GM10847 (cell line): Measurements from ENCODE around the gene TOPAZ1.

Source experiments
- POLR2A ChIP-seq: IDR thresholded peaks from 2 replicates; pipeline ENCODE4 v1.6.1; 2011; ENCODE audit not compliant: insufficient read length; ENCODE audit errors: extremely low read depth

The TOPAZ1 gene

GRCh38 chr3:44338010-44338827 is 96.5 kb downstream of the TOPAZ1 start, which contains the start of gene TCAIM:
TCAIM (plus strand) TSS chr3:44338766; CDS start chr3:44354783, 16,017 bp downstream.
- TF ChIP-seq POLR2A: peak; percentile 87

- no peak for TF ChIP-seq POLR2A
These were observed 97.1 kb downstream of the TOPAZ1 start for GRCh38 chr3:44338828-44339127.

- TF ChIP-seq POLR2A: no peak
These were observed 97.7 kb downstream of the TOPAZ1 start for GRCh38 chr3:44339181-44340057.

- no peak for TF ChIP-seq POLR2A
These were observed 98.3 kb downstream of the TOPAZ1 start for GRCh38 chr3:44340058-44340395.

- no peak for TF ChIP-seq POLR2A
These were observed 100.6 kb downstream of the TOPAZ1 start for GRCh38 chr3:44342176-44342790.

DNA sequence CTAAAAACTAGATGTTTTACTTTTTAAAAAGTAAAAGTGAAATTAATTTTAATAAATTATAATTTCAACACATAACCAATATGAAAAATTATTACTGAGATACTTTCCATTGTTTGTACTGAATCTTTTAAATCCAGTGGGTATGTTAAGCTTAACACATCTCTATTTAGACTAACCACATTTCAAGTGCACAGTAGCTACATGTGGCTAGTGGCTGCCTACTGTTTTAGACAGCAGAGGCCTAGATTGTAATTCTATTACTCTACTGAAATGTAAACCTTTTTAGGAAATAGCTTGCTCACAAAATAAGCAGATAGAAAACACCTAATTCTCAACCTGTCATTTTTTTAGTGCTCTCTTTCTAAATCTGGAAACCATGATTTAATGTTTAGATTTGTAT is 101.7 kb downstream of the TOPAZ1 start:
- no peak for TF ChIP-seq POLR2A

DNA sequence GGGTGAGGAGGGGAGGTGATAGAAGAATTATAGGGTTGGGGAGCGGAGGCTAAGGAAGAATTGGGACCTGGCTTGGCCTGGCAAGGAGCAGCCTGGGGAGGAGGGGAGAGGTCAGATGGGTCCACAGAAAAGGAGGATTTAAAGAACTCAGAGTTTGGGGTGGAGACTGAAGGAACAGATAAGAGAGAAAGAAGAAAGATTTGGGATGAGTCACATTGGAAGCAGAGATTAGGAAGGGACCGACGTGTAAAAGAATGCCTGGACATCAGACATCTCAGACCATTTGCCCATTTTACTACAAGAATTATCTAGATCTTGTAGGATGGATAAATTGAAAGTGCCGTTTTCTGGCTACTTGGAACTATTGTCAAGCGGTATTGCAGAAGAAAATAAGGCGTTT is 107.3 kb downstream of the TOPAZ1 start:
- no peak for TF ChIP-seq POLR2A

GRCh38 chr3:44353355-44353924 is 111.8 kb downstream of the TOPAZ1 start:
- TF ChIP-seq POLR2A: no peak

DNA sequence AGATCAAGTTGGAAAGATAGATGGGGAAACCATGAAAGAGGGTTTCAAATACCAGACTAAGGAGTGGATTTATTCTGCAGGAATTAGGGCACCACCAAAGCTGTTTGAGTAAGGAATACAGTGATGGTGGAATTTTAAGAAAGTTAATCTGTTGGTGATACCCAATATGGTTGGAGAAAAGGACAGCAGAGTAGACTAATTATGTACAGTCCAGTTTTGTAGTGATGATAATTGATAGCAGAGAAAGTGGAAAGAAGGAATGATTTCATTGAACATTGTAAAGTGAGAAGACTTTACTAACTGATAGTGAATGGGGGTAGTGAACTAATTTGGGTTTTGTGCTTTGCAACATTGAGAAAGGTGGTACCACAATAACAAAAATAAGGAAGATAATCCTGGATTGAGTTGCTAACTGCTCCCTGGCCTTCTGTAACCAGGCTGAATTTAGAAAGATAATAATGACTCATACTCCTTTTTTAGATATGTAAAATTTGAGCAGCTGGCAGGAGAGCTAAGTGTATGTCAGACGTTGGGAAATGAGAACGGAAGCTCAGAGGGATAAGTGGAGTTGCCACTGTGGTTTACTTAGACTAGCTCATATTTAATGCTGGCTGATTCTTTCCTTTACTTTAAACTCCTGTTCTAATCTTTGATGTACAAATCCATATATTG is 113.8 kb downstream of the TOPAZ1 start:
- TF ChIP-seq POLR2A: no peak

GRCh38 chr3:44359146-44359751 is 117.6 kb downstream of the TOPAZ1 start:
- no peak for TF ChIP-seq POLR2A

DNA sequence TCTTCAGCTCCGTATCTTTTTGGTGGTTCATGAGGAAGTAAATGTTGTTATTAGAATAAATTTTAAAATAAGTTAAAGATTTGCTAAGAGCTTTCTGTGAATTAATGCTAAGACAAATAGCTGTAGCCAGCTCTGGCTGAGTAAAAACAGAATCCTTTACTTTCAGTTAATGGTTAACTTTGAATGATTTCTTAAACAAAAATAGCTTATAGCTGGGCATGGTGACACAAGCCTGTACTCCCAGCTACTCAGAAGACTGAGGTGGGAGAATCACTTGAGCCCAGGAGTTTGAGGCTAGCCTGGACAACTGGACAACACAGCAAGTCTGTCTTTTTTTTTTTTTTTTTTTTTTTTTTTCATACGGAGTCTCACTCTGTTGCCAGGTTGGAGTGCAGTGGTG is 121.9 kb downstream of the TOPAZ1 start:
- no peak for TF ChIP-seq POLR2A

- TF ChIP-seq POLR2A: no peak
These were observed 124.3 kb downstream of the TOPAZ1 start for GRCh38 chr3:44365952-44366351.

DNA sequence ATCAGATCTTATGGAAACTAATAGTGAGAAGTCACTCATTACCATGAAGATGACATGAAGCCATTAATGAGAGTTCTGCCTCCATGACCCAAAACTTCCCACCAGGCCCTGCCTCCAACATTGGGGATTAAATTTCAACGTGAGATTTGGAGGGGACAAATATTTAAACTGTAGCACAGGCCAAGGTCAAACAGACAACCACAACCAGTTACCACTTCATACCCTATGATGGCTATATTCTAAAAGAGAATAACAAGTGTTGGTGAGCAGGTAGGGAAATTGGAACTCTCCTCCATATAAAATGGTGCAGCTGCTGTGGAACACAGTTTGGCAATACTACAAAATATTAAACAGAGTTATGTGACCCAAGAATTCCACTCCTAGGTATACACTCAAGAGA is 133.8 kb downstream of the TOPAZ1 start:
- TF ChIP-seq POLR2A: no peak
